GM12874 (cell line): ENCODE results near the gene AP2A2.

Experiments
- CTCF ChIP-seq: IDR thresholded peaks from 2 replicates; pipeline ENCODE4 v1.5.1; 2011; ENCODE audit warnings: low read depth, mild to moderate bottlenecking, control low read depth, low read length, moderate library complexity; ENCODE audit not compliant: insufficient read depth

The AP2A2 gene

GRCh38 chr11:1051356-1052132 lies 125.9 kb downstream of the AP2A2 start:
- TF ChIP-seq CTCF: no peak

DNA sequence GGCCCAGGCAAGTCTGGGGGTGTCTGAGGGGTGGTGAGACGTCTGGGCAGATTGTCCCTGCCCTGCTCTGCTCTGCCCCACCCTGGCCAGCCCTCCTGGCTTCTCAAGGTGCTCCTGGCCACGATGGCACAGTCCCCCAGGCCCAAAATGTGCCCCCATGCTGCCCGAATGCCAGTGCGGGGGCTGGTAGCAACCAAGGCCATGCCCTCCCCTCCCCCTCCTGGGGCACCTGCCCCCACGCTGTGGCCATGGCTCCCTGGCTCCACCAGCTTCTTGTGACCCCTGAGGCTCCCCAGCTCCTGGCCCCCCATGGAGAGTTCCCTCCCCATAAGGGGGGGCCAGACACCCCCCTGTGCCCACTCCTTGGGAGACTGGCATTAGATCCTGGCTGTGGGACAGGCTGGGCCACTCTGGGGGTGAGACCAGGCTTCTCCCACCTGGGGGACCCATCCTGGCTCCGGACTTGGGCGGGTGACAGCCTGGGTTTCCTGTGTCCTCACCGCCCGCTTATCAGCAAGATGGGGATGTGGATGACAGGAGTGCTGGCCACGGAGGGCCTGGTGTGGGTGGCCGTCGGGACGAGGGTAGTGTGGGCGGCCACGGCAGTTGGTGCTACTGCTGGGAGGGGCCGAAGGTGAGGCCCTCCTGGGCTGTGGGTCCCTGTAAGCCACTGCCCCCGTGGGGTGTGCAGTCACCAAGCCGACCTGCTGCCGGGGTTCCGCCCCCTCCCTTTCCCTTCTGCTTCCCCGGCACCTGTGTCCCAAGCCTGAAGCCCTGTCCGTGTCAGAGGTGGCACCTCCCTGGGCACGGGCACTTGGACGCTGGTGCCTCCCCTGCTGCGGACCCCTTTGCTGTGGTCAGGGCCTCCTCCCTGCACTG lies 126.7 kb downstream of the AP2A2 start:
- no peak for TF ChIP-seq CTCF

DNA sequence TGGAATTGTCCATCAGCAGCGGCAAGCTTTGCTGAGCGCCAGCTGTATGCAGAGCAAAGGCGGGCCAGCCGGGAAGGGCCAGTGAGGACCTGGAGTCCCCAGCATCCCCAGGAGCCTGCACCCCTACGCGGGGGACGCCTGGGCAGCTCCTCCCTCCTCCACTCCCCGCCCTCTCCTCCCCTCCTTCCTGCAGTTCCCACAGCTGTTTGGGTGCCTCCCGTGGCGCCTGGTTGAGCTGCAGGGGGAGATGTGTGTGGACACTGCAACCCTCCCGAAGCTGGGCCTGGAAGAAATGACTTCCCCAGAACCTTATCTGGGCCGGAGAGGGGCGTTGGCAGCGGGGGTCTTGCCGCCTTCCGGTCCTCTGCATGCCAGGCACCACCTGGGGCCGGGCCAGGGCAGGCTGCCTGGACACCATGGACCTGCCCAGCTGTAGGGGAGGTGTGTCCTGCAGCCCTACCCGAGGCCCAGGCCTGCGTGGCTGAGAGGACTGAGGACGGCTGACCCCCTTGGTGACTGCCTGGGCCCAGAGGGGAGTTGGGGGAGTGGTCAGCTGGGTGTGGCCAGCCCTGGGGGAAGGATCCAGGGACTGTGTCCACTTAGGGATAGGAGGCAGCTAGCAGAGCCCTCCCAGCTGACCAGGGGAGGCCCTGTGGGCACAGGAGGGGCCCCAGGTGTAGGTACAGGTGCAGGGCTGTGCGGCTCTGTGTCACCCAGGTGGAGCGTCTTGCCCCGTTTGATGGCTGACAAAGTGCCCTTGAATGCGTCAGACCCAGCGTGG lies 127.6 kb downstream of the AP2A2 start:
- TF ChIP-seq CTCF: no peak

GRCh38 chr11:1054143-1055108 lies 128.8 kb downstream of the AP2A2 start:
- TF ChIP-seq CTCF: no peak

GRCh38 chr11:1055109-1055703 lies 129.5 kb downstream of the AP2A2 start:
- no peak for TF ChIP-seq CTCF

DNA sequence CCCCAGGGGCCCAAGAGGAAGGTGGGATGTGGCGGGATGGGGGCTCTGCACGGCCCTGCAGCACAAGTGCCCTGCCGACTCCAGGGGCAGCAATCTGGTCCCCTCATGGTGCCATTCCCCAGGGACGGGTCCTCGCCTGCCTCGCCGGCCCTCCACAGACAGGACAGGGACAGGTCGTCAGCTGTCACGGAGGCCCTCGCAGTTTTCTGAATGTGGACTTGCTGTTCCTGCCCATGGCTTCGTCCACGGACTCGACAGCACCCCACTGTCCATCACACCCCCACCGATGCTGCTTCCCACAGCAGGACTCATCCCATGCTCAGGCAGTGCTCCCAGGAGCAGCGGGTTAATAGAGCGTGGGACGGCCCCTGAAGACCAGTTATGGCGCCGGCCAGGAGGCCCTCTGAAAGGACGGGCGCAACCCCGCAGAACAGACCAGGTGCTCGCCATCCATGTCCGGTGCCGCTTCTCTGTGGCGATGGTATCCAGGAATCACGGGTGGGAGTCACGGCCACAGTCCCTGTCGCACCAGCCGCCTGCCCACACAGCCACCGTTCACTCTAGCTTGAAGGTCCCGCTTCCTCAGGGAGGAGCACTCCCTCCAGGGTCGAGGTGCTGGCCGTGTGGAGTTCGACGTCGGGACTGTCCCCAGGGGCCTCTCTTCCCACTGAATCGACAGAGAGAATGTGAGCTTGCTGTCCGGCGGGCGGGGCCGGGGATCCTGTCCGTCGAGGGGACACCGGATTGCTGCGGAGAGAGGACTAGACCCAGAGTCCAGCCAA lies 130.5 kb downstream of the AP2A2 start:
- no peak for TF ChIP-seq CTCF
